Measurements from ENCODE around the gene PHLPP1.

Gene PHLPP1

GRCh38 chr18:62810682-62811081, 95.3 kb downstream of the PHLPP1 start:
- DNase-seq (ENCODE audit: low read depth) = no peak

DNA sequence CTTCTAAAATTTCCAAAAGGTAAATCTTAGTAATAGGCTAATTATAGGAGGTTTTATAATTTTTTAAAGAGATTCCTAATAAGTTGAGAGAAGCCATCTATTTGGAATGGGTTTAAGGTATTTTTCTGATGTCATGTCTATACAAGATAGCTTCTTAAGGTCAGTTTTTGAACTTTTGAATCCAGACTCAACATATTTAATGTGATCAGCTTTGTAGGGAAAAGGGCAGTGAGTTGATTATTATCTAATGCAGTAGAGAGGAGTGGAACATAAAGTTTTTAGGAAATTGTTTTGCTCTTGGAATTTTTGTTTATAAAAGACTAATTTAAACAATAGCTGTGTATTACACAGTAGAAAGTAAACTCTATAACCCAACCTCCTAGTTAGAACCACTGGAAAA, 96.3 kb downstream of the PHLPP1 start:
- DNase-seq (ENCODE audit: low read depth) = no peak

DNA sequence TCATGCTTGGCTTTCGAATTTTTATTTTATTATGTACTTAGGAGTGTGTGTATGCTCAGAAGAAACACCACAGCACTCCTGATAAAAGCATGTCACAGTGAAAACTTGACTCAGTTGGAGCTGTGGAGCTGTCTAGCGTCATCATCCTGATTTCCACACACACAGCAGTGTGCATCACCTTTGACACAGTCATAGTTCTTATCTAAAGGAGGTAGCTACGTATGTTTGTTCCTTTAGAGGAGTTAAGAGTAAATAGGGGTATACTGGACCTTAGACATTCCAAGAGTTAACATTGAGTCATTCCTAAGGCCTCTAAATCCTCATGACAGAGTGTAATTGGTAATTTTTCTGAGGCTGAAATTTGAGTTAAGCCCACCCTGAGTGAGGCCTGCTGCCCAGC, 96.9 kb downstream of the PHLPP1 start:
- DNase-seq (ENCODE audit: low read depth) = no peak

- DNase-seq (ENCODE audit: low read depth) = no peak
Measured at GRCh38 chr18:62812876-62813275, 97.5 kb downstream of the PHLPP1 start.

GRCh38 chr18:62814132-62814759, 98.9 kb downstream of the PHLPP1 start:
- DNase-seq (ENCODE audit: low read depth) = no peak

- no peak for DNase-seq (ENCODE audit: low read depth)
Measured at GRCh38 chr18:62825382-62825781, 110.0 kb downstream of the PHLPP1 start.

DNA sequence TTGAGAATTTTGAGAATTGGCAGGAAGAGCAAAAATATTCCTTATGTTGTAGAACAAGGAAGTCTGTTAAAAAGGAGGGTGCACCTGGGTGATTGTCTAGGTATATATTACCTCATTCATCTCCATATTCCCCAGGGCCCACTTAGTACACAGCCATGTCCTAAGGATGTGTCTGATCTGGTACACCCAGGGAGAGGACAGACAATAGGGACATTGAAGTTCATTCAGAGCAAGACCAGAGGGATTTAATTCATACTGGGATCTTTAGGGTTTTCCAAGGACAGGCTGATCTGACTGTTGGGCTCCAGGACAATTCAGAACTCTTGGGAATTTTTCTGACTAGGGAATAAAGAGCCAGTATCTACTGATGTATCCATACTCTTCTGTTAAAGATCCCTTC, 112.1 kb downstream of the PHLPP1 start:
- no peak for DNase-seq (ENCODE audit: low read depth)

DNA sequence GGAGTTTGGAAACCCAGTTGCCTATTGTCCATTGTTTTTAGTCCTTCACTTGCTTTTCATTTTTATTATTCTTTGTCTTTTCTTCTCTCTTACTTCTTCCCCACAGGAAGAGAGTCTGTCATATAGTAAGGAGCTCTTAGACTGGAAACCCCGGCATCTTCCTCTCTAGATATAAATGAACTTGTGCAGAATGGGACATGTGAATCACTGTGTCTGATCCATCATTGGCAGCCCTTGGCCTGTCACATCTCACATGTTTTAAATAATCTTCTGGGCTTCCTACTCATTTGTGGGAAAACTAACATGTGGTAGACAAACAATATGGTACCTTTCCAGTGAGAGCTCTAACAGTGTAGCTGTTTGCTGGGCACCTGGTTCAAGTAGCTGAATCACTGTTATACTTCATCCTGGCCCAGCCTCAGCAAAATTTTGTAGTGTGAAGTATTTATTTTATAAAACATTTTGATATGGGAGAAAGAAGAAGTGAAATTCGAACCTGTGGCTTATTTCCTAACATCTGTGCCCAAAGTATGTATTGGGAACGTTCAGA, 112.8 kb downstream of the PHLPP1 start:
- no peak for DNase-seq (ENCODE audit: low read depth)

DNA sequence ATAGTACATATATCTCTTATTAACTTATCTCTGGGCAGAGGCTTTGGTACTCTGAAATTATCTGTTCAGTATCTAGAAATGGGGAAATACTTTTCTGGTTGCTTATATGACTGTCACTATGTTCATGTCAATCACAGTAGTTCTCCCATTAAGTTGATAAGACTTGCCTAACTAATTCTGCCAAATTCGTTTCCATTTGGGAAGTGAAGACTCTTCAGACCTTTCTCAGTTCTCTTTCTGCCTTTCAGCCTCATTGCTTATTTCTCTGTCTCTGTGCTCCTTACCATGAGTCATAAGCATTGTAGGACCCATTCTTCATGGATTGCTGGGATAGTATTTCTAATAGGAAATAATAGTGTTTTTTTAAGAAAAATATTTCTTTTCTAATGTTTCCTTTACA, 113.5 kb downstream of the PHLPP1 start:
- DNase-seq (ENCODE audit: low read depth) = no peak

- DNase-seq (ENCODE audit: low read depth) = no peak
Measured at GRCh38 chr18:62829936-62830335, 114.6 kb downstream of the PHLPP1 start.

DNA sequence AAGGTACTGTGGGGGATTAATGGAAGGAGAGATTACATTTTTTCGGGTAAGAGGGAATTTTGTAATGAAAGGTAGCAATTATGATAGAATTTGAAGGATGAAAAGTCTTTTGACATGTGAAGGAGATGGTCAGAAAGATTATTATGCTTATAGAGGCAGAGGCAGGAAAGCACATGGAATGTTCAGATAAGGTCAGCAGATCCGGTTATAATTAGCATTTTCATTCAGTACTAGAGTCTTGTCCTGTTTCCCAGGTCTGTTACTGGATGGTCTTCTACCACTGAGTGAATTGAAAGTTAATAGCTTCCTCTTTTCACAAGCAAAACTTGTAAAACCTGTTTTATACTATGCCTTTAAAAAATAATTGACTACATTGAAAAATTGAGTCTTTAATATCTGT, 116.9 kb downstream of the PHLPP1 start:
- no peak for DNase-seq (ENCODE audit: low read depth)

GRCh38 chr18:62833494-62833893, 118.2 kb downstream of the PHLPP1 start:
- no peak for DNase-seq (ENCODE audit: low read depth)

DNA sequence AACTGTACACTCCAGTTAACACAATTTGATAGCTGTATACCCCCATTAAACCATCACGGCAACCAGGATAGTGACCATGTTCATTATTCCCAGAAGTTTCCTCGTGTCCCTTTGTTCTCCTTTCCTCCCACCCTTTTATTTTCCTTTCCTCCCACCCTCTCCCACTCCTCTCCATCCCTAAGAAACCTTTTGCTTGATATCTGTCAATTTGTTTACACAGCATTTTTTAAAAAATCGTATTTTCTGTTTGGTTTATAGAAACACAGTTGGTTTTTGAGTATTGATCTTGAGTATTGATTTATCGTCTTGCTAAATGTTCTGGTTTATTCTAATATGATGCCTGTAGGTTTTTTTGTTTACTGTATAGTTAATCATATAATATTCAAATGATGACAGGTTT, 119.4 kb downstream of the PHLPP1 start:
- no peak for DNase-seq (ENCODE audit: low read depth)

GRCh38 chr18:62837011-62837410, 121.7 kb downstream of the PHLPP1 start:
- DNase-seq (ENCODE audit: low read depth) = no peak

GRCh38 chr18:62838475-62839098, 123.2 kb downstream of the PHLPP1 start:
- no peak for DNase-seq (ENCODE audit: low read depth)

GRCh38 chr18:62839874-62840713, 124.8 kb downstream of the PHLPP1 start:
- DNase-seq (ENCODE audit: low read depth) = no peak

- DNase-seq (ENCODE audit: low read depth) = no peak
Measured at GRCh38 chr18:62841405-62841804, 126.1 kb downstream of the PHLPP1 start.

- DNase-seq (ENCODE audit: low read depth) = no peak
Measured at GRCh38 chr18:62842898-62843297, 127.6 kb downstream of the PHLPP1 start.

DNA sequence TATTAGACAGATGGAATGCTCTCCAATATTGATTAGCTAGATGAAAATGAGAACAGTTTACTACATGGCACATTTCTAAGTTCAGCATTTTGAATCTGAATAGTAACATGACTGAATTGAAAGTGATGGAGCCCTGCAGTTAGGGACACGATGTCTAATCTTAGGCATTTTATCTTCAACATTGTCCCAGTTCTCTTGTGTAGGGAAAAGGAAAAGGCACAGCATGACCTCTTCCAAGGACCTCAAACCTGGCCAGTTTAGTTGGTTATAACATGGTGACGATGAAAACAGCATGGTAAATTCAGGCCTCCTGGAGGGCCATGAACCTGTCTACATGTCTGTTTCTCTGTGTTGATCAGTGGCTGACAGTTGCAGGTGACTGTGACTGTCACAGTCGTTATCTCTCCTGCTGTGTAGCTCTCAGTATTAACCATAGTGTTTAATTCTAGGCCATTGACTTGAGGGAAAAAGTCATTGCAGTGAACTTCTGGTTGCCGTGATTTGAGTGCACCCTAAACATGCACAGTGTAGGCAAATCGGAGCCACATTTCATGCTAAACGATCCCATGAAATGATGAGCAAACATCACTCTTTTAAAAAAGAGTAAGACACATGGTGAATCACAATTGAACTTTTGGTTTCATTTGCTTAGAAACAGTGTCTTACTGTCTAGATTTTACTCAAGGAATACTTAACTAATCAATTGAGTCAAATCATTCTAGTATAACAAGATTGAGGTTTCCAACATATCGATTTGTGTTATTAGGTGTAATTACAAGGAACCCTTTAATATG, 129.7 kb downstream of the PHLPP1 start:
- DNase-seq (ENCODE audit: low read depth) = no peak

DNA sequence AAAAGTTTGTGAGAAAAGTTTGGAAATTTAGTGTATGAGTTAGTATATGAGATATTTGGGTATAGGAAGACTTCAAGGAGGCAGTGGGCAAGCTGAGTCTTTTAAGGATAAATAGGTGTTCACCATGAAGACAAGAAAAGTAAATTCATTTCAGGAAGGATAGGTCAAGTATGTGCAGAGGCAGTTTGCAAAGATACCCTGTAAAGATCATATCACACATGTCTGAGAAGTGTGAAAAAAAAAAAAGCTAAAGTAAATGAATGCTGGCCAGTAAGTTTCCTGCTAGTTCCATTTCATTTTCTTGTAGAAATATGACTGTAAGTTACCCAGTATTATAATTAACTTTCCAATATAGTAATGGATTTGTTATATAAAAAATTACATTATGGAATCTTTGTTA, 131.0 kb downstream of the PHLPP1 start:
- no peak for DNase-seq (ENCODE audit: low read depth)

DNA sequence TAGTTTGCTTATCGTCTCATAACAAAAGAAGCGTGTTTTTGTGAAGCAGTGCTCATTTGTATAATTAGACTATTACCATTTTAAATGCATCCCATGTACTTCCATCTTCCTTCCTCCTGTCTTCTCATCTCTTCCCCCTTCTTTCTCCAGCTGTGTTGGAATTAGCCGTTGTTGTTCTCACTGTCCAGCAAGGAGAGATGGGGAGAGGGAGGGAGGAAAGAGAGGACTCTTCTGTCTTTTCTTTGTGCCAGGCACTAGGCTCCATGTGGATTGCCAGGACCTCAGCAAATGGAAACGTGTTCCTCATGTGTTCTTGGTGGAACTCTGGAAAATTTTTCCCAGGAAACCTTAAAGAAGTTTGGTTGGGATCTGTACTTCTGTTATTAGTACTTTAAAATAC, 131.7 kb downstream of the PHLPP1 start:
- DNase-seq (ENCODE audit: low read depth) = no peak

DNA sequence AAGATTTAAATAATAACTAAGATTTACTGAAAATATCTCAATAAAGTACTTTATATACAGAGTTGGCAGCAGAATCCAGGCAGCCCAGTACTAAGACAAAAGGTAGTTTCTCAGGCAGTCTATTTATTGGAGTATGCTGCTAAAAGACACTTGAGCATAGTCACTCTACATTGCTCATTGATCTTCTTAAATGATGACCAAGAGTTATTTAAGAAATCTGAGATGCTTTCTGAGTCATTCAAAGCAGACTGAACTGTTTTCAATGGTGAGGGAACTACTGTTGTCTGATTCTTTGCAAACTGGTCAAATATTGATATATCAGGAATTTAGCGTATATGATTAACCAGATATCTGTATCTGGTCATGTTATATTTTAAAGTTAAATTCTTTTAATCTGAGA, 133.6 kb downstream of the PHLPP1 start:
- DNase-seq (ENCODE audit: low read depth) = no peak

All from fibroblast of gingiva (primary cell).